ENCODE measurements around the gene HBG1.

GRCh38 chr11:5276697-5277096 lies 27.0 kb upstream of the HBG1 start:
- TF ChIP-seq POLR2A (IDR thresholded peaks at IDR 0.05) (no peak), CTCF (IDR thresholded peaks at IDR 0.05) (no peak)
